GM12878 (cell line): Measurements from ENCODE around the gene NKAIN2. TPM values are rescaled to one million over a fixed set of nuclear protein-coding genes. Genes with fewer than 3 reads are reported as not detected.

Experiments
- ATAC-seq: fragments of 200-7000 bp; cut with Tn5 transposase; 3 replicates; pipeline ENCODE4 v1.9.1; 2020; ENCODE audit warnings: mild to moderate bottlenecking, moderate library complexity
- BruUV-seq: library from RNA; stranded (reverse); fragments of 400-500 nt; replicated peaks from 2 replicates; lab custom pipeline; 2021; lab: Mats Ljungman, UMichigan
- CTCF ChIA-PET: fragments of 300-600 bp; sonication (Branson Sonifier 250); formaldehyde crosslinking; extraction: SDS; loops from one replicate; lab custom pipeline; 2021; ENCODE audit warnings: inconsistent platforms; lab: Yijun Ruan, JAX
- POLR2A ChIA-PET: fragments of 350-600 bp; formaldehyde crosslinking; extraction: SDS; loops from one replicate; lab custom pipeline; 2021; ENCODE audit warnings: inconsistent platforms; lab: Charles Lee
- RAD21 ChIA-PET: fragments of 300-600 bp; sonication (Branson Sonifier 250); formaldehyde crosslinking; loops from one replicate; lab custom pipeline; 2023; ENCODE audit warnings: antibody characterized with exemption; ENCODE audit not compliant: unreplicated experiment; lab: Charles Lee
- SMC1A ChIA-PET: fragments of 300-600 bp; sonication (Branson Sonifier 250); formaldehyde crosslinking; loops from one replicate; lab custom pipeline; 2023; ENCODE audit not compliant: unreplicated experiment, uncharacterized antibody; lab: Charles Lee
- DNase-seq: peaks from one replicate; pipeline ENCODE4 v3.0.0-alpha.2; 2011; ENCODE audit warnings: low read depth, low spot score
- FAIRE-seq: peaks from 3 replicates; lab custom pipeline; 2011; peaks lifted over from hg19 to GRCh38; lab: Jason Lieb, UNC
- H2AFZ ChIP-seq: 2 replicates; pipeline ENCODE4 v1.6.0; 2011; ENCODE audit warnings: low read depth, low read length, control low read depth; ENCODE audit not compliant: control insufficient read depth
- H3K27ac ChIP-seq: 2 replicates; pipeline ENCODE4 v1.5.1; 2011; ENCODE audit warnings: control low read depth; ENCODE audit not compliant: control insufficient read depth, insufficient read depth
- H3K27me3 ChIP-seq, 2 experiments: replicated peaks in 1 of 2; 2 replicates each; pipeline versions ENCODE4 v1.6.0 to v1.6.1; 2011; ENCODE audit warnings: low read length in 1 of 2; ENCODE audit not compliant: control insufficient read depth in 2 of 2, insufficient read depth in 2 of 2
- H3K36me3 ChIP-seq, 2 experiments: 2 replicates each; pipeline ENCODE4 v1.5.1; 2011; ENCODE audit warnings: low read length in 1 of 2; ENCODE audit not compliant: control insufficient read depth in 2 of 2, insufficient read depth in 2 of 2
- H3K4me1 ChIP-seq: 2 replicates; pipeline ENCODE4 v1.6.1; 2011; ENCODE audit warnings: mild to moderate bottlenecking, low read length, moderate library complexity, mixed read lengths; ENCODE audit not compliant: control insufficient read depth, insufficient read depth
- H3K4me2 ChIP-seq: 2 replicates; pipeline ENCODE4 v1.6.0; 2011; ENCODE audit warnings: control low read depth; ENCODE audit not compliant: control insufficient read depth, insufficient read depth
- H3K4me3 ChIP-seq: fragments of 200-600 bp; sonication (generic); 2 replicates; pipeline ENCODE4 v1.5.1; 2016
- H3K79me2 ChIP-seq: 2 replicates; pipeline ENCODE4 v1.6.0; 2011; ENCODE audit warnings: low read length; ENCODE audit not compliant: control insufficient read depth, insufficient read depth
- H3K9ac ChIP-seq: 2 replicates; pipeline ENCODE4 v1.8.0; 2011; ENCODE audit warnings: low read length, control low read depth, mixed read lengths; ENCODE audit not compliant: control insufficient read depth, insufficient read depth
- H3K9me3 ChIP-seq: replicated peaks from 3 replicates; pipeline ENCODE4 v1.5.1; 2011; ENCODE audit warnings: mild to moderate bottlenecking, low read length; ENCODE audit not compliant: control insufficient read depth, insufficient read depth
- H4K20me1 ChIP-seq: 2 replicates; pipeline ENCODE4 v1.6.0; 2011; ENCODE audit not compliant: control insufficient read depth, insufficient read depth
- BCLAF1 ChIP-seq: fragments of 450-650 bp; IDR thresholded peaks from 2 replicates; pipeline ENCODE4 v1.6.1; 2017; ENCODE audit warnings: antibody characterized with exemption, mild to moderate bottlenecking, moderate library complexity
- CHD2 ChIP-seq: IDR thresholded peaks from 2 replicates; pipeline ENCODE4 v1.6.1; 2011; ENCODE audit warnings: low read depth, low read length, improper control_type of control experiment, borderline replicate concordance
- DPF2 ChIP-seq: fragments of 450-650 bp; IDR thresholded peaks from 2 replicates; pipeline ENCODE4 v1.6.1; 2017; ENCODE audit warnings: mild to moderate bottlenecking
- EP300 ChIP-seq, 2 experiments: fragments of 150-350 bp in 1 of 2; IDR thresholded peaks; 2 replicates each; pipeline ENCODE4 v1.6.1; 2011 to 2012; ENCODE audit warnings: low read depth in 2 of 2, low read length in 2 of 2, borderline replicate concordance in 1 of 2, improper control_type of control experiment in 1 of 2, inconsistent platforms in 1 of 2; ENCODE audit not compliant: control insufficient read depth in 1 of 2
- ESRRA ChIP-seq: IDR thresholded peaks from 2 replicates; pipeline ENCODE4 v1.6.1; 2012; ENCODE audit warnings: mild to moderate bottlenecking, low read length, improper control_type of control experiment
- EZH2 ChIP-seq: IDR thresholded peaks from 2 replicates; pipeline ENCODE4 v1.6.1; 2012; ENCODE audit warnings: low read depth, mild to moderate bottlenecking, control low read depth, inconsistent platforms, low read length, borderline replicate concordance; ENCODE audit not compliant: control insufficient read depth
- FOS ChIP-seq: IDR thresholded peaks from 3 replicates; pipeline ENCODE4 v1.6.1; 2011; ENCODE audit warnings: borderline replicate concordance; ENCODE audit not compliant: insufficient read length; ENCODE audit errors: extremely low read depth
- FOXM1 ChIP-seq: IDR thresholded peaks from 2 replicates; pipeline ENCODE4 v1.6.1; 2012; ENCODE audit warnings: low read depth, mild to moderate bottlenecking, inconsistent platforms, low read length, moderate library complexity
- JUND ChIP-seq: IDR thresholded peaks from 2 replicates; pipeline ENCODE4 v1.6.1; 2012; ENCODE audit warnings: low read depth, mild to moderate bottlenecking, low read length, improper control_type of control experiment, moderate library complexity
- KAT2A ChIP-seq: conservative IDR thresholded peaks from 2 replicates; pipeline ENCODE4 v1.6.1; 2011; ENCODE audit warnings: low read depth, low read length; ENCODE audit not compliant: control insufficient read depth
- MAX ChIP-seq: IDR thresholded peaks from 2 replicates; pipeline ENCODE4 v1.6.1; 2012; ENCODE audit warnings: low read depth, low read length, improper control_type of control experiment
- MYB ChIP-seq: fragments of 150-350 bp; IDR thresholded peaks from 2 replicates; pipeline ENCODE4 v1.6.1; 2014; ENCODE audit warnings: mild to moderate bottlenecking, low read depth, low read length, borderline replicate concordance
- POLR2AphosphoS5 ChIP-seq: IDR thresholded peaks from 2 replicates; pipeline ENCODE4 v1.6.1; 2011; ENCODE audit warnings: mild to moderate bottlenecking, low read length, inconsistent platforms
- SIX5 ChIP-seq: IDR thresholded peaks from 2 replicates; pipeline ENCODE4 v1.6.1; 2011; ENCODE audit warnings: mild to moderate bottlenecking, low read depth, low read length, moderate library complexity; ENCODE audit not compliant: severe bottlenecking
- SP1 ChIP-seq: IDR thresholded peaks from one replicate; pipeline ENCODE4 v1.6.1; 2011; ENCODE audit warnings: low read depth, low read length
- SREBF1 ChIP-seq: IDR thresholded peaks from 2 replicates; pipeline ENCODE4 v1.6.1; 2012; ENCODE audit warnings: mild to moderate bottlenecking, low read length
- STAT3 ChIP-seq: IDR thresholded peaks from 2 replicates; pipeline ENCODE4 v1.6.1; 2011; ENCODE audit warnings: low read depth, low read length, improper control_type of control experiment
- ZNF622 ChIP-seq: fragments of 450-650 bp; IDR thresholded peaks from 2 replicates; pipeline ENCODE4 v1.6.1; 2017; ENCODE audit warnings: mild to moderate bottlenecking, inconsistent platforms
- ZSCAN29 ChIP-seq: fragments of 450-650 bp; IDR thresholded peaks from 2 replicates; pipeline ENCODE4 v1.6.1; 2017; ENCODE audit warnings: mild to moderate bottlenecking, moderate library complexity
- WGBS: methylation state at CpG from one replicate; pipeline ENCODE4 v1.1.6; 2016; ENCODE audit warnings: low lambda C conversion rate; ENCODE audit not compliant: insufficient replicate concordance, insufficient coverage; ENCODE audit errors: missing lambda C conversion rate; 5-methylcytosine and 5-hydroxymethylcytosine counted together
- in situ Hi-C: fragments of 300-500 bp; cut with MboI; formaldehyde crosslinking; loops from 9 replicates; pipeline ENCODE4 v1.14.3; 2018; ENCODE audit warnings: mixed read lengths
- intact Hi-C: fragments of 100-400 bp; cut with micrococcal nuclease; formaldehyde crosslinking; loops from one replicate; pipeline ENCODE4 v1.14.2; 2022; ENCODE audit not compliant: unreplicated experiment
- polyA plus RNA-seq, 11 experiments: library from polyadenylated mRNA; depleted of rRNA in 4 of 11; unstranded in 6 of 11; stranded (reverse) in 5 of 11; fragments of >200 nt; fragmentation: Nextera tagmentation in 4 of 11; fragmentation: Illumina TruSeq in 1 of 11; extraction: Ambion mirVana in 4 of 11; extraction: Trizol in 1 of 11; gene quantifications; 1 replicate in 1 of 11; 2 replicates in 10 of 11; pipeline versions ENCODE4 v1.2.1 to v1.2.3, GENCODE V29; 2011 to 2016; ENCODE audit warnings: inconsistent platforms in 2 of 11, missing spikeins in 2 of 11, low read depth in 1 of 11
- total RNA-seq, 4 experiments: library from RNA; depleted of rRNA in 3 of 4; stranded (reverse); fragments of >200 nt in 3 of 4; fragmentation: Illumina TruSeq in 1 of 4; extraction: Trizol in 1 of 4; gene quantifications; 2 replicates each; pipeline versions ENCODE4 v1.2.1 to v1.2.3, GENCODE V29; 2013 to 2021

NKAIN2 gene
- total and polyA plus RNA-seq, 10 of the 15 experiments (the other 5 are each of a cell fraction or from before 2014, with no cell fraction given) = not detected

DNA sequence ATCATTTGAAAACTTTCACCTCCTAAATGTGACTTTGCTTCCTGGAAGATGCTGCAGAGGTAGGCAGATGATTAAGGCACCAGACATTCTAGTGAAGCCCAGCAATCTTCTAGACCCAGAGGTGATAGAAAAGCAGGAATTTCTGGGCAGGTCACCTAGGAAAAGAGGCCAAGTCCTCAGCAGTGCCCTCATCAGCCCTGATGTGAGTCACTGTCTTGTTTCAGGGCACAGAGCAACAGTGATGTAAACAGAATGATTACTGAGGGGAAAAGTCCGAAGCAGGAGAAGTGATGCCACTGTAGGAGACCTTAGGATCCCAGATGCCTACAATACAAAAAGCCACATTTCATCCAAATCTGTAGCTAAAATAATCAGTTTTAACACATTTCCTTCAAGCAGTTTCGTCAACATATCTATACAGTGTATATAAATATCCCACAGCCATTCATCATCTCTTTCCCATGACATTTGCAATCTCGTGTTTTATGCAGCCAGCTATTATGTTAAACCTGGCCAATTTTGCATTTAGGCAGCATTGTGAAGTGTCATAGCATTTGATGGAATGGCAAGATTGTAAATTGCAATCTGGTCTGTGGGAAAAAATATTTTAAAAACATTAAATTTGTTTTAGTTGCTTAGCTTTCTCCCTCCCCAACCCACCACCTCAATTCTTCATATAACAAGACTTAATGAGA lies 757.4 kb downstream of the NKAIN2 start:
- in situ Hi-C loops = no loop called here
- Histone ChIP-seq H3K9ac (no peak overlapping the region), H3K9me3 (no peaks in the 10 kb centered on the region), H3K4me3 (no peak overlapping the region)
- RAD21 ChIA-PET = no interaction called here
- no peak for FAIRE-seq
- intact Hi-C loops = no loop called here
- 3% methylated on average over 3 of the region's 3 CpGs for WGBS
- TF ChIP-seq BCLAF1 (no peak), ESRRA (no peak), POLR2AphosphoS5 (no peak), KAT2A (no peak), MAX (no peak), EZH2 (no peak), FOS (no peak), MYB (no peak), EP300 (IDR thresholded peaks at IDR 0.05; ENCODE audit: borderline replicate concordance in 1 of 2, control insufficient read depth in 1 of 2, low read depth in 2 of 2, low read length in 2 of 2) (no peak), STAT3 (no peak), SIX5 (no peak), JUND (no peak), SREBF1 (no peak), SP1 (no peak), ZSCAN29 (no peak), DPF2 (no peak), CHD2 (no peak), FOXM1 (no peak), ZNF622 (no peak)
- TF ChIP-seq, all 136 proteins: peak for 0
- POLR2A ChIA-PET = no interaction called here
- Histone ChIP-seq H4K20me1 (no peaks in the 10 kb centered on the region), H3K4me1 (no peaks in the 10 kb centered on the region), H3K36me3 (no peaks in the 10 kb centered on the region), H2AFZ (no peak overlapping the region), H3K79me2 (no peaks in the 10 kb centered on the region), H3K27ac (no peak overlapping the region), H3K27me3 (no peaks in the 10 kb centered on the region), H3K4me2 (no peak overlapping the region)
- DNase-seq (no peak), ATAC-seq (no peak)
- CTCF ChIA-PET = no interaction called here
- BruUV-seq = no TSS peak
- SMC1A ChIA-PET = no interaction called here
